ENCODE results near the gene NTF3.

The NTF3 gene

DNA sequence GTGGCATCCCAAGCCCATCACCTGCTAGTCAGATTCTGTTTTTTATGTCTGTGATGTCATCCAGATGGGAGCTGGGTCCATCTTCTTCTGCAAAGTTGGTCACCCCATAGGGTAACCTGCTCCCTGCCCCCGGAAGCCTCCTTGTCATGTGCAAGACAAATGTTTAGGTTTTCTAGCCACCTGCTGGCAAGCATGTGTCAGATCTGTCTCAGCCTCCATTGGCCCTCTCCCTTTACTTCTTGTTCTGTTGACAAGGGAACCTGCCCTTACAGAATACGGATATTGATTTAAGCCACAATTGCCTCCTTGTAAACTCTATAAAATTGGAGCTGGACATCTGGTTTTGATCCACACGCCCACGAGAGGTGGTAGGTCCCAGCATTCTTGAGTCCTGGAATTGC is 7.5 kb downstream of the NTF3 start:
- TF ChIP-seq, protein P1, sequence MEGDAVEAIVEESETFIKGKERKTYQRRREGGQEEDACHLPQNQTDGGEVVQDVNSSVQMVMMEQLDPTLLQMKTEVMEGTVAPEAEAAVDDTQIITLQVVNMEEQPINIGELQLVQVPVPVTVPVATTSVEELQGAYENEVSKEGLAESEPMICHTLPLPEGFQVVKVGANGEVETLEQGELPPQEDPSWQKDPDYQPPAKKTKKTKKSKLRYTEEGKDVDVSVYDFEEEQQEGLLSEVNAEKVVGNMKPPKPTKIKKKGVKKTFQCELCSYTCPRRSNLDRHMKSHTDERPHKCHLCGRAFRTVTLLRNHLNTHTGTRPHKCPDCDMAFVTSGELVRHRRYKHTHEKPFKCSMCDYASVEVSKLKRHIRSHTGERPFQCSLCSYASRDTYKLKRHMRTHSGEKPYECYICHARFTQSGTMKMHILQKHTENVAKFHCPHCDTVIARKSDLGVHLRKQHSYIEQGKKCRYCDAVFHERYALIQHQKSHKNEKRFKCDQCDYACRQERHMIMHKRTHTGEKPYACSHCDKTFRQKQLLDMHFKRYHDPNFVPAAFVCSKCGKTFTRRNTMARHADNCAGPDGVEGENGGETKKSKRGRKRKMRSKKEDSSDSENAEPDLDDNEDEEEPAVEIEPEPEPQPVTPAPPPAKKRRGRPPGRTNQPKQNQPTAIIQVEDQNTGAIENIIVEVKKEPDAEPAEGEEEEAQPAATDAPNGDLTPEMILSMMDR (IDR thresholded peaks at IDR 0.05; ENCODE audit: control insufficient read depth, extremely low read depth, insufficient read depth): peak; percentile 35; the same call in 1 of the 2 replicates
- no peak overlapping the region for H3K4me3 ChIP-seq (ENCODE audit: low read depth, low read length)

DNA sequence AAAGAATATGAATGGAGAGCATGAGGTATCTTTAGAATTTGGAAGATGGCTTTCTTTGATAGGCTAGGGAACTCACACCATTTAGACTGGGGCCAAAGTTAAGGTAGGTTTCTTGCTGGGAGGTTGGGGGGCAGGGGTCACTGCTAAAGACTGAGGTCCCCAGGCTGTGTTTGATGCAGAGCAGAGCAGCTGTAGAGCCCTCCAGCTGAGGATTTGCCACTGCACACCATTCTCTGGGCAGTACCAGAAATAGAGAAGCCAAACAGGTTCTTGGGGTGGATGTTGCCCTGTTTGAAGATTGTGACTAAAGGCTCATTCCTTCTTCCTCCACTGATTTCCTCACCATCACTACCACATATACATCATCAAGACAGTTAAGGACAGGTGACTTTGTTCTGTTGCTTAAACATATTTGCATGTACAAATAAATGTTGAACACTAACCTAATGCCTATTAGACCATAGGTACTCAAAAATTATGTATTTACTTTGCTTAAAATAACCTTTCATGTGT is 7.9 kb downstream of the NTF3 start:
- H3K4me3 ChIP-seq (ENCODE audit: low read depth, low read length): no peak overlapping the region
- no peak for DNase-seq (ENCODE audit: low read depth)
- TF ChIP-seq, protein P1 (IDR thresholded peaks at IDR 0.05; ENCODE audit: control insufficient read depth, extremely low read depth, insufficient read depth): no peak

More for the DNA sequence above, 7.5 kb downstream of the NTF3 start:
- peak; percentile 30 for DNase-seq (ENCODE audit: low read depth)

DNA sequence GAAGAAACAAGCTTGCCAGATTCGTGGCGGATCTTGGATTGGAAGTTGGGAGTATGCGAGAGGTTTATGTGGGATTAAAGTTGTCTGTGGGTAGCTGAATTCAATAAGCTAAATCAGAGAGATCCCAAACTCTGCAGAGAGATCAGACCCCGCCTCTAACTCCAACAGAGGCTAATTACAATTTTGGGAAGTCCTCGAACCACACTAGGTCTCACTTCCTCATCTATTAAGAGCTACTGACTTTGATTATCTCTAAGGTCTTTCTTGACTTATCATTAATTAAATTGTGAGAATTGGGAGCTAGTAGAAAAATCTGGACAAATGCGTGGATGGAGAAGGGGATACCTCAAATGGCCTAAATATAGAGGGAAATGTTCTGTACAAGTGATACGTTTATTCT is 9.1 kb downstream of the NTF3 start:
- no peak overlapping the region for H3K4me3 ChIP-seq (ENCODE audit: low read depth, low read length)

DNA sequence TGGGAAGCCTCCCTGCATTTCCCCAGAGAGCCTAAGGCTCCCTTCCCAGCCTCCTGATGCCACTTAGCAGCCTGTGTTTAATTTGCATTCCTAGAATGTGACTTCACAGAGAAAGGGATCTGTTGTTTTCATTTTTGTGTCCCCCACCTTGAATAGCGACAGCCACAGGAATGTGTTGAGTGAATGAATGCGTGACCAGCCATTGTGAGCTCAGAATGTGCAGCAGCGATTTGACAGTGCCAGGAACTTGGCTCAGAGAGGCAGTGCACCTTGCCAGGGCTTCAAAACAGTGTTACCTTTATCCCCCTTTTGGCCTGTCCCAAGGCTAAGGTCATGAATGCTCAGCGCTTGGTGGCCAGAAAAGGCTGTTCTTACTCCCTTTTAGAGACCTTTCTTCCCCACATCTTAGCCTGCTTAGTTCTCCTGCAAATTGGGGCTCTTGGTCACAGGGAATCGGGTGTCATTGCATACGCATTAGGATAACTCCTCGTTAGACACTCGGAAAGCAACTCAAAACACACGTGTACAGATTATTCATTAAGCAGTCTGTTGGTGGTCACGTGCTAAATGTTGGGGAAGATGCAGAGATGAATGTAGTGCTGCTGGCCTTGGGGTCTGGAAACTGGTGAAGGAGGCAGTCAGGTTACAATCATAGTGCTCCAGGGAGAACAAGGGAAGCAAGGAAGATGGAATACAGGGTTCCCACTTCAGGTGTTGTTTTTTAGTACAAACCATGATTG is 9.8 kb downstream of the NTF3 start:
- no peak for DNase-seq (ENCODE audit: low read depth)
- TF ChIP-seq, protein P1 (IDR thresholded peaks at IDR 0.05; ENCODE audit: control insufficient read depth, extremely low read depth, insufficient read depth): no peak
- no peak overlapping the region for H3K4me3 ChIP-seq (ENCODE audit: low read depth, low read length)

More for the DNA sequence above, 9.1 kb downstream of the NTF3 start:
- TF ChIP-seq, protein P1 (IDR thresholded peaks at IDR 0.05; ENCODE audit: control insufficient read depth, extremely low read depth, insufficient read depth): no peak
- no peak for DNase-seq (ENCODE audit: low read depth)

DNA sequence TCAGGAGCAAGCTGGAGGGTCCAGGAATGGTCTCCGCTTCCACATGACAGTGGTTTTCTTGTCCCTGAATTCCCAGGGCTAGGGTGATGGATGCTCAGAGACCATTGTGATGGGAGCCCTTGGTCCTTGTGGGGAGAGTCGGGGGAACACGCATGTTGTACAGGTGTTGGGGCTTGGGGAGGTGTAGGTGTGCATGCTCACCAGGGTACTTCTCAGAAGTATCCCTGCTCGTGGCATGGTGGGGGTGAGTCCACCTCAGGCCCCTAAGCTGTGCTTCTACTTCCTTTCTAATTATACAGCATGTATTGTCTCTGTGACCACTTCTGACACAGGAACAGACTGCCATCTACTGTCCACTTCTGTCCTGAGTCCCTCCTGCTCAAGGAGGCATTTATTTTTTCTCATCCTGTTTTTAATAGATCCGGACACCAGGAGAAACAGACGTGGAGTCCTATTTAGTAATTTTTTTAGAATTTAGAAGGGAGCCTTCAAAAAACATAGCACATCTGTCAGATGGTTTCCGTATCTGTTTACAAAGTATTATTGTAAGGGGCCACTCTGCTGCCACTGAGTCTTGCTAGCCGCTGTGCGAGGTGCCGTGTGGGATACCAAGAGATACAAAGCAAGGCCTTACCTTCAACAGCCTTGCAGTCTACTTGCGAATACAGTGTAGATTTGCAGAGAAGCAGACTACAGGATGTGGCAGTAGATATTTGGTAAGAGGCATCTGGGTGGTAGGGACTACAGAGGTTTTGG is 10.5 kb downstream of the NTF3 start:
- DNase-seq (ENCODE audit: low read depth): peak; percentile 54
- H3K4me3 ChIP-seq (ENCODE audit: low read depth, low read length): no peak overlapping the region
- TF ChIP-seq, protein P1 (IDR thresholded peaks at IDR 0.05; ENCODE audit: control insufficient read depth, extremely low read depth, insufficient read depth): peak; percentile 96

DNA sequence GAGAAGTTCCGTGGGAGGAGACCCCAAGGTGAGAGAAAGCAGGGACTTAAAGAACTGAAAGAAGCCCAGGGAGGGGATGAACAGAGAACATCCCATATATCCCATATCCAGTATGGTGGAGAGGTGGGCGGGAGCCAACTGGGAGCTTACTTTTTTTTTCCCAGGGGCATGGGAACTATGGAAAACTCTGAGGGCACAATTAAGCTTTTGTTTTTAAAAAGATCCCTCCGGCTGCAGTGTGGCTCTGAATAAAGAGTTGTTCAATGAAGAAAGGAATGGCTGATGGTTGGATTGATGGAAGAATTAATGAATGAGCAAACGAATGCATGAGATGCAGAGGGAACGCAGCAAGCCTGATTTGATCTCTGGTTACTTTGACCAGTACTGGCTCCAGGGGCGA is 12.6 kb downstream of the NTF3 start:
- TF ChIP-seq, protein P1 (IDR thresholded peaks at IDR 0.05; ENCODE audit: control insufficient read depth, extremely low read depth, insufficient read depth): no peak
- DNase-seq (ENCODE audit: low read depth): no peak
- no peak overlapping the region for H3K4me3 ChIP-seq (ENCODE audit: low read depth, low read length)

All from LNCaP clone FGC (cell line).